Adipocyte (in vitro differentiated cells): ENCODE measurements around the gene GHRHR.
A peak's percentile ranks its signal among the peaks of the same experiment; 100 is the strongest.

Experiments used
- DNase-seq: peaks from one replicate; pipeline ENCODE4 v3.0.0-alpha.2; 2015; ENCODE audit warnings: low read depth
- H3K27me3 ChIP-seq: replicated peaks from 2 replicates; pipeline ENCODE4 v1.7.0; 2013; ENCODE audit warnings: mild to moderate bottlenecking, low read length, moderate library complexity; ENCODE audit not compliant: control insufficient read depth, insufficient read depth
- H3K36me3 ChIP-seq: 2 replicates; pipeline ENCODE4 v1.7.0; 2013; ENCODE audit warnings: low read length, mild to moderate bottlenecking, moderate library complexity; ENCODE audit not compliant: control insufficient read depth, insufficient read depth, severe bottlenecking
- H3K4me1 ChIP-seq: 2 replicates; pipeline ENCODE4 v1.7.0; 2013; ENCODE audit warnings: mild to moderate bottlenecking, low read length, moderate library complexity; ENCODE audit not compliant: control insufficient read depth, insufficient read depth
- H3K4me3 ChIP-seq: 2 replicates; pipeline ENCODE4 v1.7.0; 2013; ENCODE audit warnings: mild to moderate bottlenecking, low read length, moderate library complexity
- H3K9ac ChIP-seq: 2 replicates; pipeline ENCODE4 v1.7.0; 2013; ENCODE audit warnings: mild to moderate bottlenecking, low read length, moderate library complexity
- H3K9me3 ChIP-seq: 2 replicates; pipeline ENCODE4 v1.7.0; 2013; ENCODE audit warnings: mild to moderate bottlenecking, low read length, moderate library complexity; ENCODE audit not compliant: control insufficient read depth

GHRHR gene

GRCh38 chr7:30970074-30970473 lies 6.3 kb downstream of the GHRHR start:
- H3K4me1 ChIP-seq: no peaks in the 10 kb centered on the region
- H3K4me3 ChIP-seq: no peak overlapping the region
- no peak overlapping the region for H3K9ac ChIP-seq
- no peaks in the 10 kb centered on the region for H3K9me3 ChIP-seq
- H3K27me3 ChIP-seq: peaks cover 50% of the 10 kb centered on the region
- no peaks in the 10 kb centered on the region for H3K36me3 ChIP-seq
- DNase-seq: no peak

DNA sequence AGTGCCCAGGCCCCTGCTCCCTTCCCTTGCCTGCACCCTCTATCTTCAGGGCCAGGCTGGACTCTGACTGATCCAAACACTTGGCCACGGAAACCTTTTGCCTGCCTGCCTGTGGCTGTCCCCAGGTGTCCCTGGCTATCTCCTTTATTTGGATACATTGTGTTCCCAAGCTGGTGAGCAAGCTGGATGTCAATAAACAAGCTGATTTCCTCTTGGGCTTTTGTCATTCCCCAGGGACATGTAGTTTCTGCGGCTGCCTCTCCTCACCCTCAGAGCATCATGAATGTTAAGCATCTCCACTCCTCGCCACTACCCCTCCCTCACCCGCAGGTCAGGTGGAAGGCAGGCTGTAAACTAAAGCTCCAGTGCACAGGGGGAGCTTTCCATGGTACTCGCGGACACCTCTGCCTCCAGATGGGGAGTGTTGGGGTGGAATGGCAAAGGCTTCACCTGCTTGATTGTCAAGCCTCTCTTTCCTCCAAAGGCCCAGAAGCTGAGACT lies 6.9 kb downstream of the GHRHR start:
- no peaks in the 10 kb centered on the region for H3K9me3 ChIP-seq
- no peak overlapping the region for H3K9ac ChIP-seq
- peaks cover 47% of the 10 kb centered on the region for H3K27me3 ChIP-seq
- no peak for DNase-seq
- no peaks in the 10 kb centered on the region for H3K36me3 ChIP-seq
- H3K4me3 ChIP-seq: no peak overlapping the region
- H3K4me1 ChIP-seq: no peaks in the 10 kb centered on the region

- Histone ChIP-seq H3K27me3 (peaks cover 43% of the 10 kb centered on the region), H3K9me3 (no peaks in the 10 kb centered on the region), H3K36me3 (no peaks in the 10 kb centered on the region), H3K4me1 (no peaks in the 10 kb centered on the region), H3K9ac (no peak overlapping the region), H3K4me3 (no peak overlapping the region)
- DNase-seq: no peak
Measured at GRCh38 chr7:30971440-30971839, 7.7 kb downstream of the GHRHR start.

DNA sequence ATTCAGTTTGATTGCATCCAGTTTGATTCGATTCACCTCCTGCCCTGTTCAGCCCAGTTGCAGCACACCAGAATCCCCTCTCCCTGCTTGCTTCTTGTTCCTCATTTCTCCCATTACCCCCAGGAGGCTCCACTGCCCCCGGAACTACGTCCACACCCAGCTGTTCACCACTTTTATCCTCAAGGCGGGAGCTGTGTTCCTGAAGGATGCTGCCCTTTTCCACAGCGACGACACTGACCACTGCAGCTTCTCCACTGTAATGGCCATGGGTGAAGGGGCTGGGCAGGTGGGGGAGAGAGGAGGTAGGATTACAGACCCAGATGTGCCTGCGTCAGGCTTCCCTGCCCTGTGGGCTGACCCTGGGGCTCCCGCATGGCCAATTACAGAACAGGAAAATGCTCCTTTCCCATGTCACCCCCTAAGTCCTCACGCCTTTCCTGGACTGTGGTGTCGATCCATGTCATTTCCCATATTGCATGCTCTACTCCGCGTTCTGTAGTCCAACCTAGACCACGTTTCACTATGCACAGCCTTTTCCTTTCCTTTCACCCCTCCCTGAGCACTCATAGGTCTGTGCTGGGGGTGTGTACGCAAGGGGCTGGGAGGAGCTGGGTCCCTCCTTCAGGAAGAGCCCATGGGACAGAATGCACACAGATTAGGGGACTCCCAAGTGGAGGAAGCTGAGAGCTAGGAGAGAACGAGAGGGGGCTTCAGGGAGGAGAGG lies 8.2 kb downstream of the GHRHR start:
- H3K9ac ChIP-seq: no peak overlapping the region
- DNase-seq: no peak
- no peaks in the 10 kb centered on the region for H3K4me1 ChIP-seq
- no peaks in the 10 kb centered on the region for H3K9me3 ChIP-seq
- peaks cover 39% of the 10 kb centered on the region for H3K27me3 ChIP-seq
- H3K4me3 ChIP-seq: no peak overlapping the region
- H3K36me3 ChIP-seq: no peaks in the 10 kb centered on the region

DNA sequence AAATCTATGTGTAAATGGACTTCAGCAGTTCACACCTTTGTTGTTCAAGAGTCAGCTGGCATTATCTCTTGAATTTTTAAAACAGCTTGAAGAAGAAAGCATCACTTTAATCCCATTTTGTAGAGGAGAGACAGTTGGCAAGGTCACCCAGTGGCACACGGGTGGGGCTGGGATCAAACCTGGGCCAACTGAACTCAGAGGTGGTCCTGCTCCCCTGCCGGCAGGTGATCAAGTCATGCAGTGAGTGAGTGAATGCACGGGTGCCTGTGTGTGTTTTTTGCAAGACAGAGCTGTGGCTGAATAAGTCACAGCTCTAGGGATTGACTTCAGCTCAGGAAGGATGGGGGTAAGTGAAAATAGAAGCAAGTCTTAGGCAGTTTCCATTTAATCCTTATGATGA lies 9.5 kb downstream of the GHRHR start:
- H3K9me3 ChIP-seq: no peaks in the 10 kb centered on the region
- H3K4me1 ChIP-seq: no peaks in the 10 kb centered on the region
- H3K27me3 ChIP-seq: peaks cover 38% of the 10 kb centered on the region
- no peak overlapping the region for H3K9ac ChIP-seq
- no peaks in the 10 kb centered on the region for H3K36me3 ChIP-seq
- no peak for DNase-seq
- no peak overlapping the region for H3K4me3 ChIP-seq

GRCh38 chr7:30973791-30974604 lies 10.2 kb downstream of the GHRHR start:
- Histone ChIP-seq H3K4me1 (no peaks in the 10 kb centered on the region), H3K36me3 (no peaks in the 10 kb centered on the region), H3K27me3 (peaks cover 38% of the 10 kb centered on the region), H3K4me3 (no peak overlapping the region), H3K9ac (no peak overlapping the region), H3K9me3 (no peaks in the 10 kb centered on the region)
- DNase-seq: no peak

GRCh38 chr7:30974605-30975255 lies 11.0 kb downstream of the GHRHR start:
- Histone ChIP-seq H3K9me3 (no peaks in the 10 kb centered on the region), H3K9ac (no peak overlapping the region), H3K4me3 (no peak overlapping the region), H3K36me3 (no peaks in the 10 kb centered on the region), H3K27me3 (peaks cover 38% of the 10 kb centered on the region), H3K4me1 (no peaks in the 10 kb centered on the region)
- DNase-seq: peak; percentile 61

- Histone ChIP-seq H3K4me3 (no peak overlapping the region), H3K9ac (no peak overlapping the region), H3K36me3 (no peaks in the 10 kb centered on the region), H3K4me1 (no peaks in the 10 kb centered on the region), H3K9me3 (no peaks in the 10 kb centered on the region), H3K27me3 (peaks cover 38% of the 10 kb centered on the region)
- DNase-seq: no peak
Measured at GRCh38 chr7:30975256-30975899, 11.6 kb downstream of the GHRHR start.

- Histone ChIP-seq H3K36me3 (no peaks in the 10 kb centered on the region), H3K4me3 (no peak overlapping the region), H3K9me3 (no peaks in the 10 kb centered on the region), H3K4me1 (no peaks in the 10 kb centered on the region), H3K9ac (no peak overlapping the region), H3K27me3 (peaks cover 29% of the 10 kb centered on the region)
- DNase-seq: no peak
Measured at GRCh38 chr7:30976381-30976780, 12.6 kb downstream of the GHRHR start.

- no peaks in the 10 kb centered on the region for H3K9me3 ChIP-seq
- H3K36me3 ChIP-seq: no peaks in the 10 kb centered on the region
- H3K9ac ChIP-seq: no peak overlapping the region
- H3K4me1 ChIP-seq: no peaks in the 10 kb centered on the region
- H3K4me3 ChIP-seq: no peak overlapping the region
- H3K27me3 ChIP-seq: peaks cover 20% of the 10 kb centered on the region
- DNase-seq: no peak
Measured at GRCh38 chr7:30977222-30977621, 13.5 kb downstream of the GHRHR start.
